Caki2 (cell line): ENCODE results near the gene CCDC78. TPM values are rescaled to one million over a fixed set of nuclear protein-coding genes. Genes with fewer than 3 reads are reported as not detected.
A peak's percentile ranks its signal among the peaks of the same experiment; 100 is the strongest.

Source experiments
- DNase-seq: peaks from one replicate; pipeline ENCODE4 v3.0.0-alpha.2; 2015; ENCODE audit warnings: low read depth
- in situ Hi-C: cut with HindIII; loops from 2 replicates; pipeline ENCODE4 v1.10.0; 2016; ENCODE audit warnings: low sequenced_read_pairs, low pct_unique_long_range_greater_than_20kb, mixed read lengths
- total RNA-seq: library from RNA; depleted of rRNA; stranded (reverse); fragments of >200 nt; shearing (Covaris generic); gene quantifications from 2 replicates; pipeline ENCODE4 v1.2.3, GENCODE V29; 2014; ENCODE audit warnings: low replicate concordance

Gene CCDC78
- total RNA-seq, 1 experiment from 2014 or later: 10.3 TPM

- in situ Hi-C loops: no loop called here
- no peak for DNase-seq
These were observed 38.7 kb downstream of the CCDC78 start for GRCh38 chr16:687499-687898.

- in situ Hi-C loops: no loop called here
- DNase-seq: no peak
These were observed 39.6 kb downstream of the CCDC78 start for GRCh38 chr16:686459-687260.

- in situ Hi-C loops: no loop called here
- DNase-seq: peak; percentile 51
These were observed 40.3 kb downstream of the CCDC78 start for GRCh38 chr16:685967-686366.

GRCh38 chr16:684961-685696 lies 41.1 kb downstream of the CCDC78 start:
- DNase-seq: no peak
- in situ Hi-C loops: no loop called here

- in situ Hi-C loops: no loop called here
- DNase-seq: peak; percentile 98
These were observed 42.0 kb downstream of the CCDC78 start, which contains the start of gene JMJD8 for GRCh38 chr16:684071-684794. TSS of gene JMJD8 (minus strand) at chr16:684334. CDS start at chr16:684319, 15 bp downstream.

GRCh38 chr16:683396-684070 lies 42.7 kb downstream of the CCDC78 start:
- in situ Hi-C loops: no loop called here
- DNase-seq: peak; percentile 63

- no peak for DNase-seq
- in situ Hi-C loops: no loop called here
These were observed 43.5 kb downstream of the CCDC78 start for GRCh38 chr16:682493-683395.

- DNase-seq: peak; percentile 50
- in situ Hi-C loops: no loop called here
These were observed 44.4 kb downstream of the CCDC78 start for GRCh38 chr16:681746-682427.

GRCh38 chr16:680967-681745 lies 45.1 kb downstream of the CCDC78 start:
- in situ Hi-C loops: no loop called here
- DNase-seq: peak; percentile 48

GRCh38 chr16:680625-680945 lies 45.7 kb downstream of the CCDC78 start:
- no peak for DNase-seq
- in situ Hi-C loops: no loop called here

GRCh38 chr16:679814-680624 lies 46.2 kb downstream of the CCDC78 start, which contains the start of gene STUB1:
TSS of gene STUB1 (plus strand) at chr16:680410. CDS start at chr16:680526, 116 bp downstream.
- in situ Hi-C loops: no loop called here
- peak; percentile 92 for DNase-seq

GRCh38 chr16:678858-679813 lies 47.1 kb downstream of the CCDC78 start:
- peak; percentile 93 for DNase-seq
- in situ Hi-C loops: no loop called here

GRCh38 chr16:678209-678857 lies 47.9 kb downstream of the CCDC78 start:
- no peak for DNase-seq
- in situ Hi-C loops: no loop called here
